Adrenal gland (tissue), 5 donors: Measurements from ENCODE around the gene SVOP.

Source experiments
- POLR2A ChIP-seq, 2 donors: fragments of 450-650 bp; IDR thresholded peaks; one replicate each; pipeline ENCODE4 v1.6.1; 2017; ENCODE audit warnings: antibody characterized with exemption in 2 of 2, mild to moderate bottlenecking in 2 of 2, moderate library complexity in 1 of 2
- TF ChIP-seq, protein P1 (sequence below), 6 experiments: fragments of 450-650 bp in 4 of 6; fragments of 200-600 bp in 2 of 6; sonication (generic) in 1 of 6; IDR thresholded peaks; 1 replicate in 5 of 6; 2 replicates in 1 of 6; pipeline versions ENCODE4 v1.5.1 to v1.8.0; 2016 to 2021; ENCODE audit warnings: antibody characterized with exemption in 6 of 6, mild to moderate bottlenecking in 2 of 6, moderate library complexity in 1 of 6
- donor health status: DM: no; HTN: no; CAD: no.

DNA sequence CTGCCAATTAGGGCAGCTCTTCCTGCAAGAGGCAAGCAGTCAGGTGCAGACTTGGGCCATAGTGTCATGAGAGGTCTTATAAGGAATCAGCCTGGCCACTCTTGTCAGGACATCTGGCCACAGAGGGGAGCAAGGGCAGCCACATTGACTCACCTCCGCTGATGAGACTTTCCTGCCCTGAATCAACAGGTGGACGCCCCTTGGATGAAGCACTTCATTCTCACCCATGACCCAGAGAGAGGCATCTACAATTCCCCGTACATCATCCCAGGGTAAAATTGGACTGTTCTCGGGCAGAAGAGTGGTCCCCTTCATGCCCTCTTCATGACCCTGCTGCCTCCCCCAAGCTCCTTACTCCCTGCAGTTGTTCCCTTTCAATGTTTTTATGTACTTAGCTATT is 124.1 kb downstream of the SVOP start:
- TF ChIP-seq, protein P1, sequence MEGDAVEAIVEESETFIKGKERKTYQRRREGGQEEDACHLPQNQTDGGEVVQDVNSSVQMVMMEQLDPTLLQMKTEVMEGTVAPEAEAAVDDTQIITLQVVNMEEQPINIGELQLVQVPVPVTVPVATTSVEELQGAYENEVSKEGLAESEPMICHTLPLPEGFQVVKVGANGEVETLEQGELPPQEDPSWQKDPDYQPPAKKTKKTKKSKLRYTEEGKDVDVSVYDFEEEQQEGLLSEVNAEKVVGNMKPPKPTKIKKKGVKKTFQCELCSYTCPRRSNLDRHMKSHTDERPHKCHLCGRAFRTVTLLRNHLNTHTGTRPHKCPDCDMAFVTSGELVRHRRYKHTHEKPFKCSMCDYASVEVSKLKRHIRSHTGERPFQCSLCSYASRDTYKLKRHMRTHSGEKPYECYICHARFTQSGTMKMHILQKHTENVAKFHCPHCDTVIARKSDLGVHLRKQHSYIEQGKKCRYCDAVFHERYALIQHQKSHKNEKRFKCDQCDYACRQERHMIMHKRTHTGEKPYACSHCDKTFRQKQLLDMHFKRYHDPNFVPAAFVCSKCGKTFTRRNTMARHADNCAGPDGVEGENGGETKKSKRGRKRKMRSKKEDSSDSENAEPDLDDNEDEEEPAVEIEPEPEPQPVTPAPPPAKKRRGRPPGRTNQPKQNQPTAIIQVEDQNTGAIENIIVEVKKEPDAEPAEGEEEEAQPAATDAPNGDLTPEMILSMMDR (IDR thresholded peaks at IDR 0.05) = no peak
- TF ChIP-seq POLR2A (IDR thresholded peaks at IDR 0.05) = no peak
